H9 (cell line): ENCODE measurements around the gene INPP5J. TPM values are rescaled to one million over a fixed set of nuclear protein-coding genes. Genes with fewer than 3 reads are reported as not detected.
A peak's percentile ranks its signal among the peaks of the same experiment; 100 is the strongest.

ENCODE experiments used
- DNase-seq: peaks from one replicate; pipeline ENCODE4 v3.0.0-alpha.2; 2017
- H2AFZ ChIP-seq: one replicate; pipeline ENCODE4 v1.6.1; 2013; ENCODE audit warnings: mild to moderate bottlenecking, low read length, control low read depth, moderate library complexity
- H2AK5ac ChIP-seq: 2 replicates; pipeline ENCODE4 v1.6.1; 2013; ENCODE audit warnings: low read length, control low read depth, mixed read lengths; ENCODE audit not compliant: insufficient read length
- H2BK120ac ChIP-seq: one replicate; pipeline ENCODE4 v1.6.1; 2013; ENCODE audit warnings: low read depth, mild to moderate bottlenecking, low read length, control low read depth, inconsistent platforms; ENCODE audit not compliant: poor library complexity, severe bottlenecking
- H2BK12ac ChIP-seq: 2 replicates; pipeline ENCODE4 v1.6.1; 2013; ENCODE audit warnings: low read length, control low read depth, mixed read lengths, low read depth; ENCODE audit not compliant: insufficient read length
- H2BK15ac ChIP-seq: 2 replicates; pipeline ENCODE4 v1.6.1; 2013; ENCODE audit warnings: low read depth, low read length, control low read depth
- H2BK20ac ChIP-seq: one replicate; pipeline ENCODE4 v1.6.1; 2013; ENCODE audit warnings: low read depth, mild to moderate bottlenecking, low read length, control low read depth, inconsistent platforms; ENCODE audit not compliant: poor library complexity, severe bottlenecking
- H2BK5ac ChIP-seq: 2 replicates; pipeline ENCODE4 v1.6.1; 2013; ENCODE audit warnings: low read length, control low read depth, mixed read lengths; ENCODE audit not compliant: insufficient read length
- H3K14ac ChIP-seq: 2 replicates; pipeline ENCODE4 v1.6.1; 2013; ENCODE audit warnings: low read length, control low read depth; ENCODE audit not compliant: insufficient read depth
- H3K18ac ChIP-seq: 2 replicates; pipeline ENCODE4 v1.6.1; 2013; ENCODE audit warnings: low read depth, mild to moderate bottlenecking, mixed read lengths, low read length, control low read depth; ENCODE audit not compliant: insufficient read length
- H3K23ac ChIP-seq: 2 replicates; pipeline ENCODE4 v1.6.1; 2013; ENCODE audit warnings: low read length, control low read depth, mixed read lengths, low read depth; ENCODE audit not compliant: insufficient read length
- H3K23me2 ChIP-seq: 2 replicates; pipeline ENCODE4 v1.6.1; 2013; ENCODE audit warnings: low read depth, mild to moderate bottlenecking, mixed read lengths, low read length, control low read depth; ENCODE audit not compliant: insufficient read length, poor library complexity, severe bottlenecking
- H3K27ac ChIP-seq: 2 replicates; pipeline ENCODE4 v1.5.1; 2013; ENCODE audit warnings: low read length, control low read depth, mixed read lengths, low read depth; ENCODE audit not compliant: insufficient read length
- H3K27me3 ChIP-seq: 2 replicates; pipeline ENCODE4 v1.6.1; 2013; ENCODE audit warnings: low read length, control low read depth, inconsistent platforms; ENCODE audit not compliant: insufficient read depth
- H3K4ac ChIP-seq: 2 replicates; pipeline ENCODE4 v1.6.1; 2013; ENCODE audit warnings: low read depth, mild to moderate bottlenecking, control low read depth, inconsistent platforms, low read length, moderate library complexity
- H3K4me1 ChIP-seq: 2 replicates; pipeline ENCODE4 v1.6.1; 2013; ENCODE audit warnings: low read length, control low read depth, inconsistent platforms; ENCODE audit not compliant: insufficient read depth
- H3K4me2 ChIP-seq: 2 replicates; pipeline ENCODE4 v1.6.1; 2013; ENCODE audit warnings: low read length, control low read depth, mixed read lengths; ENCODE audit not compliant: insufficient read length, insufficient read depth
- H3K56ac ChIP-seq: 2 replicates; pipeline ENCODE4 v1.6.1; 2013; ENCODE audit warnings: low read depth, mild to moderate bottlenecking, mixed read lengths, low read length, control low read depth; ENCODE audit not compliant: insufficient read length
- H3K79me1 ChIP-seq: 2 replicates; pipeline ENCODE4 v1.6.1; 2013; ENCODE audit warnings: low read depth, mild to moderate bottlenecking, moderate library complexity, low read length, control low read depth, inconsistent platforms; ENCODE audit not compliant: insufficient read depth, poor library complexity, severe bottlenecking
- H3K79me2 ChIP-seq: 2 replicates; pipeline ENCODE4 v1.6.1; 2013; ENCODE audit warnings: low read length, control low read depth, inconsistent platforms; ENCODE audit not compliant: insufficient read depth
- H3K9ac ChIP-seq: 2 replicates; pipeline ENCODE4 v1.6.1; 2013; ENCODE audit warnings: low read length, control low read depth, mixed read lengths; ENCODE audit not compliant: insufficient read length; ENCODE audit errors: extremely low read depth
- H3K9me3 ChIP-seq: one replicate; pipeline ENCODE4 v1.6.1; 2013; ENCODE audit warnings: low read depth, low read length, inconsistent platforms; ENCODE audit not compliant: control insufficient read depth
- H3T11ph ChIP-seq: one replicate; pipeline ENCODE4 v1.6.1; 2013; ENCODE audit warnings: mild to moderate bottlenecking, low read length, control low read depth, inconsistent platforms
- H4K20me1 ChIP-seq: one replicate; pipeline ENCODE4 v1.6.1; 2013; ENCODE audit not compliant: control insufficient read depth, insufficient read length, insufficient read depth
- H4K5ac ChIP-seq: 2 replicates; pipeline ENCODE4 v1.6.1; 2013; ENCODE audit warnings: low read depth, mild to moderate bottlenecking, mixed read lengths, low read length, control low read depth; ENCODE audit not compliant: insufficient read length
- H4K8ac ChIP-seq: replicated peaks from 2 replicates; pipeline ENCODE4 v1.6.1; 2013; ENCODE audit warnings: low read length, control low read depth, mixed read lengths, low read depth; ENCODE audit not compliant: insufficient read length
- H4K91ac ChIP-seq: 2 replicates; pipeline ENCODE4 v1.6.1; 2013; ENCODE audit warnings: low read depth, mild to moderate bottlenecking, moderate library complexity, mixed read lengths, low read length, control low read depth; ENCODE audit not compliant: insufficient read length
- H3K27ac Mint-ChIP-seq, 3 experiments: 2 replicates in 2 of 3; 3 replicates in 1 of 3; pipeline ENCODE4 v1.8.0; 2020 to 2021; ENCODE audit warnings: mixed read lengths in 3 of 3, mild to moderate bottlenecking in 1 of 3, moderate library complexity in 1 of 3
- H3K27me3 Mint-ChIP-seq: 2 replicates; pipeline ENCODE4 v1.8.0; 2021; ENCODE audit warnings: low read depth, mild to moderate bottlenecking, moderate library complexity, mixed read lengths
- H3K36me3 Mint-ChIP-seq, 3 experiments: 2 replicates in 2 of 3; 3 replicates in 1 of 3; pipeline ENCODE4 v1.8.0; 2020 to 2021; ENCODE audit warnings: low read depth in 3 of 3, mixed read lengths in 3 of 3; ENCODE audit not compliant: insufficient read depth in 1 of 3
- H3K4me1 Mint-ChIP-seq, 2 experiments: 2 replicates each; pipeline ENCODE4 v1.8.0; 2020; ENCODE audit warnings: mixed read lengths in 2 of 2
- H3K4me3 Mint-ChIP-seq, 2 experiments: 2 replicates in 1 of 2; 3 replicates in 1 of 2; pipeline ENCODE4 v1.8.0; 2020 to 2021; ENCODE audit warnings: mild to moderate bottlenecking in 2 of 2, mixed read lengths in 2 of 2, moderate library complexity in 1 of 2
- H3K9me3 Mint-ChIP-seq, 2 experiments: 2 replicates in 1 of 2; 3 replicates in 1 of 2; pipeline ENCODE4 v1.8.0; 2020; ENCODE audit warnings: mild to moderate bottlenecking in 2 of 2, mixed read lengths in 2 of 2, moderate library complexity in 1 of 2
- WGBS: extraction: QIAGEN DNeasy Blood & Tissue Kit; methylation state at CpG from one replicate; pipeline ENCODE4 v1.1.7; 2013; ENCODE audit warnings: missing lambda C conversion rate, low lambda C conversion rate, mixed read lengths; ENCODE audit not compliant: insufficient read length; ENCODE audit errors: extremely low coverage; 5-methylcytosine and 5-hydroxymethylcytosine counted together
- total RNA-seq: library from RNA; stranded (reverse); gene quantifications from 2 replicates; pipeline ENCODE4 v1.2.1, GENCODE V29; 2021
- TF ChIP-seq, protein P1 (sequence below): fragments of 200-600 bp; sonication (generic); conservative IDR thresholded peaks from 3 replicates; pipeline ENCODE4 v1.8.0; 2021; ENCODE audit warnings: antibody characterized with exemption, mild to moderate bottlenecking

INPP5J gene
- total RNA-seq, 1 experiment from 2014 or later, result 4.9 TPM

DNA sequence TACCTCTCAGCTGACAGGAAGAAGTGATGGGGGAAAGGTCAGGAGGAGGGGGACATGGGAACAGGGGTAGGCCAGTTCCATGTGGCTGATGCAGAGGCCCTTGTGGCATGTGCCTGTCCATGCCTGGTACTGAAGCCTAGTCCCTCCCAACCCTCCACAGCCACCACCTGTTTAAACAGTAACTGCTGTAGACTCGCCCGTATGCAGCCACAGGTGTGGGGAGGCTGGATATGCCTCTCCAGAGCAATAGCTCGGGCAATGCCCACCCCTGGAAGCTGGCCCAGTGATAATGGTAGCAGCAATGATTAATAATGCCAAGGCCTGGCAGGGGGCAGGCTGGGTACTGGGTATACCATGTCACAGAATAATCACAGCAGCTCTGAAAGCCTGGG is 39.4 kb upstream of the INPP5J start:
- Histone ChIP-seq H2AK5ac (no peak overlapping the region), H3K9me3 (no peaks in the 10 kb centered on the region), H4K20me1 (no peaks in the 10 kb centered on the region), H3K23me2 (peaks cover 10% of the 10 kb centered on the region), H4K8ac (no peak overlapping the region), H2BK5ac (no peak overlapping the region), H2BK120ac (no peak overlapping the region), H3K79me1 (no peaks in the 10 kb centered on the region), H3K9ac (no peak overlapping the region), H3K4ac (no peak overlapping the region), H2AFZ (no peak overlapping the region), H3K14ac (no peak overlapping the region), H3K4me2 (peak overlapping the region; percentile 90), H3K79me2 (no peaks in the 10 kb centered on the region; the same call in 1 of the 2 replicates), H3T11ph (no peak overlapping the region), H3K27me3 (no peaks in the 10 kb centered on the region), H2BK15ac (no peak overlapping the region), H3K18ac (no peak overlapping the region), H2BK12ac (no peak overlapping the region), H3K23ac (no peak overlapping the region), H3K4me1 (no peaks in the 10 kb centered on the region; the same call in 1 of the 2 replicates), H2BK20ac (no peak overlapping the region), H3K27ac (no peak overlapping the region), H4K5ac (no peak overlapping the region), H3K56ac (no peak overlapping the region), H4K91ac (no peak overlapping the region)
- H3K4me3 Mint-ChIP-seq, result peak overlapping the region; percentile 82 to 90; a peak in 4 of 5 replicates
- no peak for DNase-seq
- TF ChIP-seq, protein P1, sequence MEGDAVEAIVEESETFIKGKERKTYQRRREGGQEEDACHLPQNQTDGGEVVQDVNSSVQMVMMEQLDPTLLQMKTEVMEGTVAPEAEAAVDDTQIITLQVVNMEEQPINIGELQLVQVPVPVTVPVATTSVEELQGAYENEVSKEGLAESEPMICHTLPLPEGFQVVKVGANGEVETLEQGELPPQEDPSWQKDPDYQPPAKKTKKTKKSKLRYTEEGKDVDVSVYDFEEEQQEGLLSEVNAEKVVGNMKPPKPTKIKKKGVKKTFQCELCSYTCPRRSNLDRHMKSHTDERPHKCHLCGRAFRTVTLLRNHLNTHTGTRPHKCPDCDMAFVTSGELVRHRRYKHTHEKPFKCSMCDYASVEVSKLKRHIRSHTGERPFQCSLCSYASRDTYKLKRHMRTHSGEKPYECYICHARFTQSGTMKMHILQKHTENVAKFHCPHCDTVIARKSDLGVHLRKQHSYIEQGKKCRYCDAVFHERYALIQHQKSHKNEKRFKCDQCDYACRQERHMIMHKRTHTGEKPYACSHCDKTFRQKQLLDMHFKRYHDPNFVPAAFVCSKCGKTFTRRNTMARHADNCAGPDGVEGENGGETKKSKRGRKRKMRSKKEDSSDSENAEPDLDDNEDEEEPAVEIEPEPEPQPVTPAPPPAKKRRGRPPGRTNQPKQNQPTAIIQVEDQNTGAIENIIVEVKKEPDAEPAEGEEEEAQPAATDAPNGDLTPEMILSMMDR, result no peak
- peaks cover 7% of the 10 kb centered on the region for H3K27me3 Mint-ChIP-seq
- no peaks in the 10 kb centered on the region for H3K9me3 Mint-ChIP-seq
- H3K27ac Mint-ChIP-seq, result no peak overlapping the region
- H3K36me3 Mint-ChIP-seq, result peaks cover 0 to 2% (median 0%) of the 10 kb centered on the region in 3 experiments; a peak in 3 of 7 replicates
- WGBS, result no CpG with 5 or more reads among the region's 3 CpGs
- peaks cover 34 to 43% of the 10 kb centered on the region in 2 experiments for H3K4me1 Mint-ChIP-seq
